Measurements from ENCODE around the gene LRP2.
"Not testable (repeated sequence)": the region's sequence is repeated elsewhere in the genome, so short reads cannot be mapped to it uniquely, and the experiment has no call there.

LRP2 gene

GRCh38 chr2:169301596-169302335 is 60.6 kb downstream of the LRP2 start:
- no peak for DNase-seq (ENCODE audit: low read depth)

- no peak for DNase-seq (ENCODE audit: low read depth)
Measured at GRCh38 chr2:169300636-169301530, 61.5 kb downstream of the LRP2 start.

DNA sequence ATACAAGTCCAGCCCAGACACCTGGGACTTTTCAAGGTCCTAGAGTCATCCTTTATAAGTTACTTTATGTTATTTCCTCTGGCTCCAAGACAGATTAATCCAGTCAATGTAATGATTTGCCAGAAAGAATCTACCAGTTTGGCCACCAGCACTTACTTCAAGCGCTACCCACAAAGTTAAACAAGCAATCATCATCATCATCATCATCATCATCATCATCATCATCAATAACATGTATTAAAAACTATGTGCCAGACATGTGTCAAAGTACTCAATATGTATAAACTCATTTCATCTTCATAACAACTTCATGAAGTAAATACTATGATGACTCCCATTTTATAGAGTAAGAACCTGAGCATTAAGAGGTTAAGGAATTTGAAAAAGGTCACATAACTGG is 64.3 kb downstream of the LRP2 start:
- no peak for DNase-seq (ENCODE audit: low read depth)

GRCh38 chr2:169294001-169294675 is 68.2 kb downstream of the LRP2 start:
- DNase-seq (ENCODE audit: low read depth) = no peak

DNA sequence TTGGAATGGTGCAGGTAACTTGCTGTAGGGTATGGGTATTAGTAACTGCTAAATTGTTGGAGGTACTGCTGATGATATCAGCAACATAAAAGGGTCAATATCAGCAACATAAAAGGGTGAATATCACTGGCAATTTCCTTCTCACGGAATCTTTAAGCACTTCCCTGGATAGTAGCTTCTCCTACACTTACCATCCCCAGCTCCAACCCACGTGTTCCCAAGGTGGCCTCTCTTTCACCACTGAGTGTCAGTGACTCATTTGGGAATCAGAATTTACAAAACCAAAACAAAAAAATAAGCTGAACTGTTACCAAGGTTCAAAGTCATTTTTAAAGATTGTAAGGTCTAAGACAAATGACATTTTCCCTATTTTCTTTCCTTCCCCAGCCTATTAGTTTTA is 70.8 kb downstream of the LRP2 start:
- no peak for DNase-seq (ENCODE audit: low read depth)

DNA sequence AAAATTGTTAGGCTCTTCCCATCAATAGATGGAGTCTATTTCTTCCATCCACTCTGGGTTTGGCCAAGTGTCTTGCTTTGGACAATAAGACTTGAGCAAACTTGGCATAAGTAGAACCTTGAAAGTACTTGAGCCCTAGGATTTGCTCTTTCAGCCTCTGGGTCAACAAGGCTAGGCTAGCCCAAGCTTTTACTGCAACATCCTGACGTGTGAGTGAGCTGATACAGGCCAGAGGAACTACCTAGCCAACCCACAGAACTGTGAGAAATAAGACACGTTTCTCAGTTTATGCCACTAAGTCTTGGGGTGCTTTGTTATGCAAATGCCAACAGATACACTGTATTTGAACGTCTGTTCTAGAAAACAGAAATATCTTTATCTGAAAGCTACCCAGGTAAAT is 71.9 kb downstream of the LRP2 start:
- no peak for DNase-seq (ENCODE audit: low read depth)

DNA sequence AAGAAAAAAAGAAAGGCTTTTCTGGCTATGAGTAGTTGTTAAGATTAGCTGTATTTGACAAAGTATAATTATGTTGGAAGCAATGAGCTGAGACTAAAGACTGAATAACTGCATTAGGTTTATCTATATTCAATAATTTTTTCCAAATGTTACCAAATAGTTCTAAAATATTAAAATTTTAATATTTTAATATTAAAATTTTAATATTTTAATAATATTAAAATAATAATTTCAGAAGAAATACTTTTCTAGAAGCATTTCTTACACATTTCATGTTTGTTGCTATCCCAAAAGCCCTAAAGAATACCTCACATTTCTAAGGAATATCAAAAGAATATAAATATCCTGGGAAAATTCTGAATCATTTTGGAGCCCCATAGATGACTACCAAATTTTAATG is 74.7 kb downstream of the LRP2 start:
- DNase-seq (ENCODE audit: low read depth) = no peak

DNA sequence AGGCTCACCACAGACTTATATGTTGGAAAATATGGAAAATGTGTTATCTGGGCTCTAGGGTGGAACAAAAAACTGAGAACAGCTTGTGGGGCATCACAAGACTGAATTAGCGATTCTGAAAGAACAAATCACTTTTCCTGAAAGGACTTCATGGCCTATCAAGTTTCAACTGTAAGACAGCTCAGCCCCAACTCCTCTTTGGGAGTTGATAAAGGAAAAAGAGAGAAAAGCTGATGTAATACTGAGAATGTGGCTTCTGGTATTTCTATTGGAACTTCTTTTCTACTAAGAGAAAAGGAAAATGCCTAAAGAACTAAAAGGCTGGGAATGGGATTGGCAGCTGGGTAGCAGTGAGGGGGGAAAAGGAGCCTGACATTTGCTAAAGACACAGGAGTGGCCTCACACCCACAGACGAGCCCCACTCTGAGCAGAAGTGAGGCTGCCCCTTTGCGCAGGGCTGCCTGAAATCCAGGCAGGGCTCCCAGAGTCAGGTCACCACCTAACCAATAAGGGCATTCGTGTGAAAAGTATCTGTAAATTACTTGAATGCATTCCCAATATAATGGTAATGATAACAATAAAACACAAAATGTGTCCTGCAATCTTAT is 75.6 kb downstream of the LRP2 start:
- no peak for DNase-seq (ENCODE audit: low read depth)

- DNase-seq (ENCODE audit: low read depth) = no peak
Measured at GRCh38 chr2:169285531-169286235, 76.7 kb downstream of the LRP2 start.

DNA sequence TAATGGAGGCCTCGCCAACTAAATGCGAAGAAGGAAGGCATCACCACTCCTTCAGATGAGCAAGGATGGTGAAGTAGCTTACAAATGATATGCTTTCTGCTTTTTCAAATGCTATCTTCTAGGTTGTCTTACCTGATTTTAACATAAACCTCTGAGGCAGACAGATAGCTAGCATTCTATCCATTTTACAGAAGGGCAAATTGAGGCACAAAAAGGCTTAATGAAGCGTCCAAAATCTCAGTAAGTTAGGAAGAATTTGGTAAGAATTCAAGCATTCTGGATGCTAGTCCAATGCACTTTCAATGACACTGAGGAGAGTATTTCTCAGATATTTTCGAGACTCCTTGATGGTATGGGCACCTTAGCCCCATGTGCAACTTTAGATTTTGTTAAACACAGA is 81.8 kb downstream of the LRP2 start:
- no peak for DNase-seq (ENCODE audit: low read depth)

- DNase-seq (ENCODE audit: low read depth) = no peak
Measured at GRCh38 chr2:169275696-169276444, 86.5 kb downstream of the LRP2 start.

DNA sequence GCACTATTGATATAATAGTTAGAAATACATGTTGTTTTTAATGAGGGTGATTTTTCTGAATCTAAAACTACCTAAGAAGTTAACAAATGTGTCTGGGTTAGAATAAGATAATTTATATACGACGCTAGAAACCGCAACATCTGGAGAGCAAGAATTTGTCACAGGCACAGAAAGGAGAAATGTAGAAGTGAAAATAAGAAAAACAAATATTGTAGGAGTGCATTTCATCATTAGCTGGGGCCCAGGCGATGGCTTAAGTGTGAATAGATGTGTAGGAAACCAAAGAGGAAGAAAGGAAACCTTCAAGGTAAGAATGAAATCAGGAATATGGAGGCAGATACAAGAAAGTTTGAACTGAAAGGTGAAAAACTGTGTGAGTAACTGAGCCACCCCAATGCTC is 90.3 kb downstream of the LRP2 start:
- no peak for DNase-seq (ENCODE audit: low read depth)

DNA sequence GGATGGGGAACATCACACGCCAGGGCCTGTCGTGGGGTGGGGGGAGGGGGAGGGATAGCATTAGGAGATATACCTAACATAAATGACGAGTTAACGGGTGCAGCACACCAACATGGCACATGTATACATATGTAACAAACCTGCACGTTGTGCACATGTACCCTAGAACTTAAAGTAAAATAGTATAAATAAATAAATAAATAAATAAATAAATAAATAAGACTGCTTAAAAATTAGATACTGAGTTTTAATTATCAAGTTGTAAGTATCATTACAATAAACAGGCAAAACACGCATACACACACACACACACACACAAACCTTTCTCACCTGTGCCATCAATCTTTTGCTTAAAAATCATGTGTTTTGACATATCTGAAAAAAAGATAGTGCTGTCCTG is 91.8 kb downstream of the LRP2 start:
- DNase-seq (ENCODE audit: low read depth) = not testable (repeated sequence)

- no peak for DNase-seq (ENCODE audit: low read depth)
Measured at GRCh38 chr2:169265591-169265990, 96.7 kb downstream of the LRP2 start.

DNA sequence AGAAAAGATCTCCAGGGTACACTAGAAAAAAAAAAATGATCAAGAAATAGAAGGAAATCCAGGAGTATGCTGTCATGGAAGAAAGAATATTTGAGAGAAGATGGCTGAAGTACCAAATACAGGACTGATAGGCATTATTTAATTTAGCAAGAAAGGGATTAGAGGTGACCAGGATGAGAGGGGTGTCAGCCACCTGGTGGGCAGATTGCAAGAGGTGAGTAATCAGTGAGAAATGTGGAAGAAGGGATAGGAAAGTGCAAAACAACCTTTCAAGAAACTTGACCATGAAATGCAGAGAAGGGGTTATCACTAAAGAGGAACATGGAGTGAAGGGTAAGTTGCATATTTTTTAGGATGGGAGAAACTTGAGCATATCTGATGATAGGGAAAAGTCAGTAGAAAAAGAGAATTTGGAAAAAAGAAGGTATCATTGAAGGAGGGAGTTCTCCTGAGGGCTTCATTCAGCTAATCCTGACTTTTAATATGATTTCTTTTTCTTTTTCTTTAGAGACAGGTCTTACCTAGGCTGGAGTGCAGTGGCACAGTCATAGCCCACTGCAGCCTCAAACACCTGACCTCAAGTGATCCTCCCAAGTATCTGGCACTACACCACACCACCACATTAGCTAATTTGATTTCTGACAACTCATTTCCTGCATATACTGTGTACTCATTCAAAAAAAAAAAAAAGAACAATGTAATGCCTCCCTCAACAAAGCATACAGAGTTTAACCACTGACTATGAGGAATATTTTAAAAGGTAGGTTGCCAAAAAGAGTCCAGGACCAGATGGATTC is 101.3 kb downstream of the LRP2 start:
- DNase-seq (ENCODE audit: low read depth) = no peak

DNA sequence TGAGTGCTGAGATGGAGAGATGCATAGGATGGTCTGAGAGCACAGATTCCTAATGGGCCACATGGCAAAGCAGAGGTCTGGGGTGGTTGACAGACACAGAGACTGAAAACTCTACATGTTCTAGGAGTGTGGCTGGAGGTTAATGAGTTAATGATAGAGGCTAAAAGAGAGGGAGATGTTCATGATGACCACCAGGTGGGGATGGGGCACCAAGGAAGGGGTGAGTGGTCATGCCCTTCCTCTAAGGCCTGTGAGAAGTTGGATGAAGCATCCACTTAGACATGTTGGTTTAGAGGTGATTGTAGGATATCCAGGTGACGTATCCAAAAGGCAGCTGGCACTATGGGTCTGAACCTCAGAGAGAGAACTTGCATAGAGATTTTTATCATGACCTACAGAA is 102.1 kb downstream of the LRP2 start:
- no peak for DNase-seq (ENCODE audit: low read depth)

- DNase-seq (ENCODE audit: low read depth) = no peak
Measured at GRCh38 chr2:169259402-169259801, 102.9 kb downstream of the LRP2 start.

DNA sequence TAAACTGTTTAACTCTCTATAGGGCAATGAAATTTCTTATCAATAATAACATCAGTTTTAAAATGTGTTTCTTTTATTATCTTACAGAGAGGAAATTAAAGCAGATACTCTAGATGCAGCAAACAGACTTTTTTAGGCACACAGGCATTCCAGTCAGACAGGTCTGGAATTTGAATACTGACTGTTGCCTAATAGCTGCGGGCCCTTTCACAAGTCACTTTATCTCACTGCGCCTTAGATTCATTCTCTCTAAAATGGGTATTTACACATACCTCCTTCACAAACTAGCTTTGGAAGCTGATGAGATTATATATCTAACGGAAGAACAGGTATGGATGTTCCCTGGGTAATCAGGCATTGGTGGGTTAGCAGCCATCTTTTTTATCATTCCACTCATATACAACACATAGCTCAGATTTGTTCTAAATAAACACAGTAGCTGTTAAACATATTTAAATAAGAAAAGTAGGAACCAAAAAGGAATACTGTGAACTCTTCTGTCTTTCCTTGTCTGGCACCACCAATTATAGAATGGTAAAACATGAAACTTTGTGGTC is 104.2 kb downstream of the LRP2 start:
- DNase-seq (ENCODE audit: low read depth) = no peak

GRCh38 chr2:169254774-169255173 is 107.6 kb downstream of the LRP2 start:
- DNase-seq (ENCODE audit: low read depth) = no peak

GRCh38 chr2:169247211-169247610 is 115.1 kb downstream of the LRP2 start:
- DNase-seq (ENCODE audit: low read depth) = no peak

All from stimulated activated CD8-positive, alpha-beta memory T cell treated with anti-CD3 and anti-CD28 coated beads, Interleukin-15, amount 100 ng/mL, for 24 hours (primary cell).